ENCODE data around the gene GPHN. TPM values are rescaled to one million over a fixed set of nuclear protein-coding genes. Genes with fewer than 3 reads are reported as not detected.

Gene GPHN
- total RNA-seq, 1 experiment from 2014 or later, result 18.1 TPM

- TF ChIP-seq FOXJ3 (CRISPR knock-in tag; IDR thresholded peaks at IDR 0.05; ENCODE audit: borderline replicate concordance) (no peak), ELF4 (CRISPR knock-in tag; IDR thresholded peaks at IDR 0.05; ENCODE audit: low read depth) (no peak), ZBTB21 (CRISPR knock-in tag; IDR thresholded peaks at IDR 0.05; ENCODE audit: borderline replicate concordance) (no peak)
These were observed 316.3 kb downstream of the GPHN start (continued) for GRCh38 chr14:66824251-66824650.

GRCh38 chr14:66827182-66827581, 319.2 kb downstream of the GPHN start:
- POLR2A ChIA-PET, result no interaction called here

More at GRCh38 chr14:66827182-66827581, 319.2 kb downstream of the GPHN start:
- H3K9me3 Mint-ChIP-seq, result no peaks in the 10 kb centered on the region
- CTCF ChIA-PET, result no interaction called here
- H3K36me3 Mint-ChIP-seq, result no peaks in the 10 kb centered on the region
- no peak for ATAC-seq
- H3K27me3 Mint-ChIP-seq (ENCODE audit: low read depth), result no peaks in the 10 kb centered on the region
- TF ChIP-seq USF1 (CRISPR knock-in tag; IDR thresholded peaks at IDR 0.05), result no peak
- no peak for TF ChIP-seq AR (CRISPR knock-in tag; IDR thresholded peaks at IDR 0.05)
- TF ChIP-seq GTF2I (CRISPR knock-in tag; conservative IDR thresholded peaks at IDR 0.05), result no peak
- TF ChIP-seq ATF1 (CRISPR knock-in tag; IDR thresholded peaks at IDR 0.05), result no peak
- TF ChIP-seq ZBTB21 (CRISPR knock-in tag; IDR thresholded peaks at IDR 0.05; ENCODE audit: borderline replicate concordance), result no peak
- TF ChIP-seq SOX15 (CRISPR knock-in tag; IDR thresholded peaks at IDR 0.05), result no peak
- TF ChIP-seq CREM (CRISPR knock-in tag; IDR thresholded peaks at IDR 0.05), result no peak
- no peak for TF ChIP-seq ZSCAN18 (CRISPR knock-in tag; IDR thresholded peaks at IDR 0.05)
- no peak for TF ChIP-seq MXD4 (CRISPR knock-in tag; IDR thresholded peaks at IDR 0.05; ENCODE audit: borderline replicate concordance)
- TF ChIP-seq NFATC4 (CRISPR knock-in tag; IDR thresholded peaks at IDR 0.05), result no peak
- no peak for TF ChIP-seq CTCF (IDR thresholded peaks at IDR 0.05)
- TF ChIP-seq ZBTB43 (CRISPR knock-in tag; IDR thresholded peaks at IDR 0.05), result no peak
- no peak for TF ChIP-seq MYBL2 (CRISPR knock-in tag; IDR thresholded peaks at IDR 0.05)
- TF ChIP-seq ZNF263 (CRISPR knock-in tag; IDR thresholded peaks at IDR 0.05; ENCODE audit: low read depth), result no peak
- TF ChIP-seq RORB (CRISPR knock-in tag; IDR thresholded peaks at IDR 0.05), result no peak
- no peak for TF ChIP-seq NFE2L1 (CRISPR knock-in tag; IDR thresholded peaks at IDR 0.05)
- no peak for TF ChIP-seq ETV6 (CRISPR knock-in tag; IDR thresholded peaks at IDR 0.05)
- no peak for TF ChIP-seq ZNF219 (CRISPR knock-in tag; IDR thresholded peaks at IDR 0.05; ENCODE audit: borderline replicate concordance)
- no peak for DNase-seq (ENCODE audit: low spot score)
- no peak overlapping the region for H3K4me3 Mint-ChIP-seq
- no peak overlapping the region for H3K27ac Mint-ChIP-seq
- peaks cover 20% of the 10 kb centered on the region for H3K4me1 Mint-ChIP-seq
